HEK293 (cell line): ENCODE data around the gene NCLN.

ENCODE experiments used
- BCL11A ChIP-seq: fragments of 450-650 bp; formaldehyde crosslinking; IDR thresholded peaks from 2 replicates; pipeline ENCODE4 v1.5.1; 2016; ENCODE audit warnings: low read depth, missing biosample characterization, missing genetic modification characterization
- CTCF ChIP-seq: fragments of 450-650 bp; formaldehyde crosslinking; IDR thresholded peaks from 2 replicates; pipeline ENCODE4 v1.5.1; 2016; ENCODE audit warnings: missing biosample characterization, missing genetic modification characterization
- SALL2 ChIP-seq: fragments of 450-650 bp; formaldehyde crosslinking; IDR thresholded peaks from 2 replicates; pipeline ENCODE4 v1.5.0; 2017; ENCODE audit warnings: missing biosample characterization, mild to moderate bottlenecking, missing genetic modification characterization, borderline replicate concordance
- SP2 ChIP-seq: fragments of 450-650 bp; formaldehyde crosslinking; IDR thresholded peaks from 2 replicates; pipeline ENCODE4 v1.5.1; 2016; ENCODE audit warnings: missing biosample characterization, missing genetic modification characterization
- TCF7L2 ChIP-seq: IDR thresholded peaks from 2 replicates; pipeline ENCODE4 v1.6.1; 2011; ENCODE audit warnings: low read depth, mild to moderate bottlenecking, inconsistent platforms, low read length, moderate library complexity, borderline replicate concordance
- YY1 ChIP-seq: fragments of 450-650 bp; formaldehyde crosslinking; IDR thresholded peaks from 2 replicates; pipeline ENCODE4 v1.5.1; 2018; ENCODE audit warnings: missing biosample characterization, missing genetic modification characterization
- ZEB2 ChIP-seq: fragments of 450-650 bp; formaldehyde crosslinking; IDR thresholded peaks from 2 replicates; pipeline ENCODE4 v1.5.1; 2016; ENCODE audit warnings: missing biosample characterization, missing genetic modification characterization
- ZFP37 ChIP-seq: fragments of 450-650 bp; formaldehyde crosslinking; IDR thresholded peaks from 2 replicates; pipeline ENCODE4 v1.5.1; 2016; ENCODE audit warnings: missing biosample characterization, missing genetic modification characterization
- ZNF335 ChIP-seq: fragments of 450-650 bp; formaldehyde crosslinking; conservative IDR thresholded peaks from 2 replicates; pipeline ENCODE4 v1.5.1; 2016; ENCODE audit warnings: missing biosample characterization, missing genetic modification characterization
- ZNF394 ChIP-seq: fragments of 450-650 bp; formaldehyde crosslinking; IDR thresholded peaks from 2 replicates; pipeline ENCODE4 v1.5.1; 2016; ENCODE audit warnings: missing biosample characterization, missing genetic modification characterization, mild to moderate bottlenecking, moderate library complexity, borderline replicate concordance
- ZNF514 ChIP-seq: fragments of 450-650 bp; formaldehyde crosslinking; IDR thresholded peaks from 2 replicates; pipeline ENCODE4 v1.5.1; 2016; ENCODE audit warnings: missing biosample characterization, missing genetic modification characterization
- ZNF571 ChIP-seq: fragments of 450-650 bp; formaldehyde crosslinking; IDR thresholded peaks from 2 replicates; pipeline ENCODE4 v1.5.0; 2017; ENCODE audit warnings: missing biosample characterization, missing genetic modification characterization
- ZNF623 ChIP-seq: fragments of 450-650 bp; formaldehyde crosslinking; IDR thresholded peaks from 2 replicates; pipeline ENCODE4 v1.5.1; 2016; ENCODE audit warnings: missing biosample characterization, missing genetic modification characterization
- ZSCAN5A ChIP-seq: fragments of 450-650 bp; formaldehyde crosslinking; IDR thresholded peaks from 2 replicates; pipeline ENCODE4 v1.5.1; 2016; ENCODE audit warnings: missing biosample characterization, missing genetic modification characterization

- TF ChIP-seq CTCF (tag by site-specific recombination) (no peak), SALL2 (tag by site-specific recombination) (no peak), ZNF394 (tag by site-specific recombination) (no peak), BCL11A (tag by site-specific recombination) (no peak), ZEB2 (tag by site-specific recombination) (no peak), ZNF571 (no peak), ZSCAN5A (tag by site-specific recombination) (no peak), YY1 (tag by site-specific recombination) (no peak), ZNF335 (tag by site-specific recombination) (no peak), SP2 (no peak), ZFP37 (no peak), ZNF514 (tag by site-specific recombination) (no peak), TCF7L2 (no peak), ZNF623 (tag by site-specific recombination) (no peak)
These were observed 25.5 kb downstream of the NCLN start for GRCh38 chr19:3211191-3211590.
